ENCODE measurements around the gene TMEM175.

The TMEM175 gene

DNA sequence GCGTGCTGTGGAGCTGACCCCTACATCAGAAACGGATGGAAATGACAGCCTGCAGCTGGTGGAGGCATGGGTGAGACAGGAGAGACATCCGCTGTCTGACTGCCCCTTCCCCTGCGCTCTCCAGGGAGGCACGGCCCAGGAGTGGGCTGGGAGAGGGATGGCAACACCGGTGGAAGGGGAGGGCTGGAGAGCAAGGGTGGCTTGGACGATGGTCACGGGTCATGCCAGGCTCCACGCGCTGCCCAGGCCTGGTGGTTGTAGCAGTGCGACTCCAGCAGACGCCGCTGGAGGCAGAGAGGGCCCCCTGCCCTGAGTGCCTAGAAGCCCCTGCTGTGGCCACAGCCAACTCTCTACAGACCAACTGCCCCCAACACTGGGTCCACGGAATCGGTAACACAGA lies 48.0 kb upstream of the TMEM175 start:
- ATAC-seq, result no peak
- TF ChIP-seq RARB (CRISPR knock-in tag; IDR thresholded peaks at IDR 0.05) (no peak), ISL1 (CRISPR knock-in tag; IDR thresholded peaks at IDR 0.05) (no peak), ZNF8 (CRISPR knock-in tag; IDR thresholded peaks at IDR 0.05) (no peak), SNAI2 (CRISPR knock-in tag; IDR thresholded peaks at IDR 0.05) (no peak), OSR1 (CRISPR knock-in tag; IDR thresholded peaks at IDR 0.05) (no peak), PATZ1 (CRISPR knock-in tag; IDR thresholded peaks at IDR 0.05; ENCODE audit: borderline replicate concordance) (no peak), CSDC2 (CRISPR knock-in tag; IDR thresholded peaks at IDR 0.05) (no peak), PPARA (CRISPR knock-in tag; IDR thresholded peaks at IDR 0.05; ENCODE audit: borderline replicate concordance) (no peak), TCF4 (CRISPR knock-in tag; IDR thresholded peaks at IDR 0.05; ENCODE audit: borderline replicate concordance) (no peak), ESRRG (CRISPR knock-in tag; IDR thresholded peaks at IDR 0.05) (no peak), CREB5 (CRISPR knock-in tag; IDR thresholded peaks at IDR 0.05; ENCODE audit: low read depth) (no peak), GLIS3 (CRISPR knock-in tag; IDR thresholded peaks at IDR 0.05) (no peak), TOX (CRISPR knock-in tag; IDR thresholded peaks at IDR 0.05; ENCODE audit: borderline replicate concordance) (no peak), ZC3H10 (CRISPR knock-in tag; IDR thresholded peaks at IDR 0.05) (no peak)
- TF ChIP-seq, protein P1, sequence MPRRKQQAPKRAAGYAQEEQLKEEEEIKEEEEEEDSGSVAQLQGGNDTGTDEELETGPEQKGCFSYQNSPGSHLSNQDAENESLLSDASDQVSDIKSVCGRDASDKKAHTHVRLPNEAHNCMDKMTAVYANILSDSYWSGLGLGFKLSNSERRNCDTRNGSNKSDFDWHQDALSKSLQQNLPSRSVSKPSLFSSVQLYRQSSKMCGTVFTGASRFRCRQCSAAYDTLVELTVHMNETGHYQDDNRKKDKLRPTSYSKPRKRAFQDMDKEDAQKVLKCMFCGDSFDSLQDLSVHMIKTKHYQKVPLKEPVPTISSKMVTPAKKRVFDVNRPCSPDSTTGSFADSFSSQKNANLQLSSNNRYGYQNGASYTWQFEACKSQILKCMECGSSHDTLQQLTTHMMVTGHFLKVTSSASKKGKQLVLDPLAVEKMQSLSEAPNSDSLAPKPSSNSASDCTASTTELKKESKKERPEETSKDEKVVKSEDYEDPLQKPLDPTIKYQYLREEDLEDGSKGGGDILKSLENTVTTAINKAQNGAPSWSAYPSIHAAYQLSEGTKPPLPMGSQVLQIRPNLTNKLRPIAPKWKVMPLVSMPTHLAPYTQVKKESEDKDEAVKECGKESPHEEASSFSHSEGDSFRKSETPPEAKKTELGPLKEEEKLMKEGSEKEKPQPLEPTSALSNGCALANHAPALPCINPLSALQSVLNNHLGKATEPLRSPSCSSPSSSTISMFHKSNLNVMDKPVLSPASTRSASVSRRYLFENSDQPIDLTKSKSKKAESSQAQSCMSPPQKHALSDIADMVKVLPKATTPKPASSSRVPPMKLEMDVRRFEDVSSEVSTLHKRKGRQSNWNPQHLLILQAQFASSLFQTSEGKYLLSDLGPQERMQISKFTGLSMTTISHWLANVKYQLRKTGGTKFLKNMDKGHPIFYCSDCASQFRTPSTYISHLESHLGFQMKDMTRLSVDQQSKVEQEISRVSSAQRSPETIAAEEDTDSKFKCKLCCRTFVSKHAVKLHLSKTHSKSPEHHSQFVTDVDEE (CRISPR knock-in tag; IDR thresholded peaks at IDR 0.05), result no peak

DNA sequence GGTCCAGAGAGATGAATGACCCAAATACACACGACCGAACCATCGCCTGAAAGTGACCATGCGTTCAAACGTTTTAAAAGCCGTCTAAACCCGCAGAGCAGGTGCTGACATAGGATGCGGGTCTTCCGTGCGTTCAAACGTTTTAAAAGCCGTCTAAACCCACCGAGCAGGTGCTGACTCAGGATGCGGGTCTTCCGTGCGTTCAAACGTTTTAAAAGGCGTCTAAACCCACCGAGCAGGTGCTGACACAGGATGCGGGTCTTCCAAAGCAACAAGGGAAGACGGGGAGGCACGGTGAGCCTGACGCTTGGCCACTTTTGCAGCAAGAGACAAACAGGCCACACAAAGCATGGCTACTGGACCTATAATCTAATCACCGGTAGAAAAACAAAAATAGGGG lies 47.4 kb upstream of the TMEM175 start:
- ATAC-seq, result no peak
- no peak for TF ChIP-seq ZNF8 (CRISPR knock-in tag; IDR thresholded peaks at IDR 0.05)
- TF ChIP-seq BACH2 (CRISPR knock-in tag; IDR thresholded peaks at IDR 0.05; ENCODE audit: borderline replicate concordance), result no peak
- TF ChIP-seq RARB (CRISPR knock-in tag; IDR thresholded peaks at IDR 0.05), result no peak
- TF ChIP-seq ISL1 (CRISPR knock-in tag; IDR thresholded peaks at IDR 0.05), result no peak
- TF ChIP-seq ZNF70 (CRISPR knock-in tag; IDR thresholded peaks at IDR 0.05), result no peak
- TF ChIP-seq, protein P1 (CRISPR knock-in tag; IDR thresholded peaks at IDR 0.05), result no peak
- no peak for TF ChIP-seq CREB5 (CRISPR knock-in tag; IDR thresholded peaks at IDR 0.05; ENCODE audit: low read depth)
- no peak for TF ChIP-seq ESRRG (CRISPR knock-in tag; IDR thresholded peaks at IDR 0.05)
- TF ChIP-seq CSRNP3 (CRISPR knock-in tag; IDR thresholded peaks at IDR 0.05), result no peak
- no peak for TF ChIP-seq ARNTL (CRISPR knock-in tag; IDR thresholded peaks at IDR 0.05; ENCODE audit: borderline replicate concordance, low read depth)
- TF ChIP-seq ZNF565 (CRISPR knock-in tag; conservative IDR thresholded peaks at IDR 0.05; ENCODE audit: low read depth), result no peak
- no peak for TF ChIP-seq PATZ1 (CRISPR knock-in tag; IDR thresholded peaks at IDR 0.05; ENCODE audit: borderline replicate concordance)
- TF ChIP-seq TOX (CRISPR knock-in tag; IDR thresholded peaks at IDR 0.05; ENCODE audit: borderline replicate concordance), result no peak
- no peak for TF ChIP-seq ZFP3 (CRISPR knock-in tag; IDR thresholded peaks at IDR 0.05)
- TF ChIP-seq GLIS3 (CRISPR knock-in tag; IDR thresholded peaks at IDR 0.05), result no peak

Data from SK-N-SH treated with all-trans-retinoic acid at 6 μM for 48 hours (cell line).